Activated CD4-positive, CD25-positive, alpha-beta regulatory T cell treated with anti-CD3 and anti-CD28 coated beads, Interleukin-2, amount 50 U/mL, for 24 hours (primary cell): ENCODE results near the gene ZBTB39.
"Not testable (repeated sequence)": the region's sequence is repeated elsewhere in the genome, so short reads cannot be mapped to it uniquely, and the experiment has no call there.

ENCODE experiments used
- ATAC-seq, 2 donors: fragments of 150-1000 bp; cut with Tn5 transposase; one replicate each; pipeline ENCODE4 v1.10.0; 2021; ENCODE audit warnings: mild to moderate bottlenecking in 1 of 2, moderate library complexity in 1 of 2

Gene ZBTB39

GRCh38 chr12:56998981-56999380 is 7.4 kb downstream of the ZBTB39 start:
- ATAC-seq: peak; percentile 89 to 95

- no peak for ATAC-seq
Measured at GRCh38 chr12:56998316-56998715, 8.0 kb downstream of the ZBTB39 start.

GRCh38 chr12:56996793-56997545 is 9.4 kb downstream of the ZBTB39 start:
- ATAC-seq: no peak

GRCh38 chr12:56995930-56996496 is 10.3 kb downstream of the ZBTB39 start:
- ATAC-seq: no peak

GRCh38 chr12:56995201-56995929 is 11.0 kb downstream of the ZBTB39 start:
- no peak for ATAC-seq

GRCh38 chr12:56994231-56994746 is 12.1 kb downstream of the ZBTB39 start:
- no peak for ATAC-seq

- no peak for ATAC-seq
Measured at GRCh38 chr12:56993346-56993745, 13.0 kb downstream of the ZBTB39 start.

- no peak for ATAC-seq
Measured at GRCh38 chr12:56991319-56992246, 14.8 kb downstream of the ZBTB39 start.

- no peak for ATAC-seq
Measured at GRCh38 chr12:56990648-56991318, 15.6 kb downstream of the ZBTB39 start.

GRCh38 chr12:56989861-56990610 is 16.3 kb downstream of the ZBTB39 start:
- ATAC-seq: no peak

GRCh38 chr12:56988207-56988739 is 18.1 kb downstream of the ZBTB39 start:
- ATAC-seq: no peak

- peak; percentile 51 to 53 for ATAC-seq
Measured at GRCh38 chr12:56987551-56988053, 18.7 kb downstream of the ZBTB39 start.

GRCh38 chr12:56987011-56987410 is 19.3 kb downstream of the ZBTB39 start:
- ATAC-seq: no peak

GRCh38 chr12:56985714-56986113 is 20.6 kb downstream of the ZBTB39 start:
- ATAC-seq: peak; percentile 84 to 88

GRCh38 chr12:56983386-56983785 is 23.0 kb downstream of the ZBTB39 start:
- no peak for ATAC-seq

- ATAC-seq: not testable (repeated sequence)
Measured at GRCh38 chr12:56982578-56983236, 23.6 kb downstream of the ZBTB39 start.

- no peak for ATAC-seq
Measured at GRCh38 chr12:56980941-56981530, 25.3 kb downstream of the ZBTB39 start.

GRCh38 chr12:56980268-56980667 is 26.1 kb downstream of the ZBTB39 start:
- ATAC-seq: no peak

GRCh38 chr12:56979628-56980027 is 26.7 kb downstream of the ZBTB39 start:
- ATAC-seq: no peak
